HG03460 (cell line): ENCODE measurements around the gene SPAST.
"Not testable (repeated sequence)": the region's sequence is repeated elsewhere in the genome, so short reads cannot be mapped to it uniquely, and the experiment has no call there.

Source experiments
- ATAC-seq: cut with Tn5 transposase; IDR thresholded peaks from one replicate; pipeline ENCODE4 v1.9.1; 2021; ENCODE audit not compliant: unreplicated experiment

Gene SPAST

GRCh38 chr2:32063310-32064020 lies at the start of gene SPAST:
Gene SPAST (plus strand): TSS chr2:32063556. CDS start chr2:32063832, 276 bp downstream.
- ATAC-seq = peak; percentile 96

- ATAC-seq = not testable (repeated sequence)
These were observed 44.4 kb upstream of the SPAST start for GRCh38 chr2:32018789-32019482.

GRCh38 chr2:32034198-32034887 lies 29.0 kb upstream of the SPAST start:
- ATAC-seq = not testable (repeated sequence)

- peak; percentile 87 for ATAC-seq
These were observed 23.7 kb upstream of the SPAST start, which contains the start of gene DPY30 for GRCh38 chr2:32039447-32040219. Gene DPY30 (minus strand): TSS chr2:32039805. CDS start chr2:32039456, 349 bp downstream.

GRCh38 chr2:32043561-32043960 lies 19.8 kb upstream of the SPAST start:
- ATAC-seq = no peak

GRCh38 chr2:32051836-32052439 lies 11.4 kb upstream of the SPAST start:
- no peak for ATAC-seq

- not testable (repeated sequence) for ATAC-seq
These were observed 8.8 kb upstream of the SPAST start for GRCh38 chr2:32054583-32054982.

- ATAC-seq = no peak
These were observed 5.2 kb upstream of the SPAST start for GRCh38 chr2:32058130-32058529.

GRCh38 chr2:32060266-32060665 lies 3.1 kb upstream of the SPAST start:
- ATAC-seq = no peak

- no peak for ATAC-seq
These were observed 1.9 kb upstream of the SPAST start for GRCh38 chr2:32061430-32061829.

- ATAC-seq = no peak
These were observed 1.1 kb upstream of the SPAST start for GRCh38 chr2:32061973-32062861.

GRCh38 chr2:32064021-32064601 lies 755 bp downstream of the SPAST start:
- ATAC-seq = peak; percentile 11

- ATAC-seq = no peak
These were observed 1.4 kb downstream of the SPAST start for GRCh38 chr2:32064713-32065112.

- ATAC-seq = no peak
These were observed 4.2 kb downstream of the SPAST start for GRCh38 chr2:32067549-32067948.

GRCh38 chr2:32074134-32074506 lies 10.8 kb downstream of the SPAST start:
- ATAC-seq = no peak

- ATAC-seq = no peak
These were observed 32.3 kb downstream of the SPAST start for GRCh38 chr2:32095671-32096070.

- ATAC-seq = no peak
These were observed 44.8 kb downstream of the SPAST start for GRCh38 chr2:32108111-32108510.

- no peak for ATAC-seq
These were observed 54.7 kb downstream of the SPAST start for GRCh38 chr2:32118055-32118454.

- no peak for ATAC-seq
These were observed 55.8 kb downstream of the SPAST start for GRCh38 chr2:32119161-32119560.
